Stimulated activated CD8-positive, alpha-beta memory T cell treated with anti-CD3 and anti-CD28 coated beads, Interleukin-7, amount 100 ng/mL, for 48 hours (primary cell): Measurements from ENCODE around the gene ZFYVE16.
"Not testable (repeated sequence)": the region's sequence is repeated elsewhere in the genome, so short reads cannot be mapped to it uniquely, and the experiment has no call there.

Experiments
- DNase-seq, 2 donors: peaks; one replicate each; pipeline ENCODE4 v3.0.0-alpha.2; 2020; ENCODE audit warnings: low read depth in 1 of 2; ENCODE audit errors: extremely low read depth in 1 of 2

Gene ZFYVE16

GRCh38 chr5:80407735-80408483 lies at the start of gene ZFYVE16:
ZFYVE16 (plus strand) TSS chr5:80408064; CDS start chr5:80434148, 26,084 bp downstream.
- peak; percentile 92 to 95 for DNase-seq

GRCh38 chr5:80360914-80361444 lies 46.9 kb upstream of the ZFYVE16 start:
- no peak for DNase-seq

- DNase-seq, result no peak
These were observed 43.0 kb upstream of the ZFYVE16 start for GRCh38 chr5:80364892-80365291.

GRCh38 chr5:80368661-80369480 lies 39.0 kb upstream of the ZFYVE16 start:
- DNase-seq, result no peak

GRCh38 chr5:80369521-80369920 lies 38.3 kb upstream of the ZFYVE16 start:
- no peak for DNase-seq

GRCh38 chr5:80370390-80370789 lies 37.5 kb upstream of the ZFYVE16 start:
- no peak for DNase-seq

- DNase-seq, result no peak
These were observed 35.1 kb upstream of the ZFYVE16 start for GRCh38 chr5:80372780-80373179.

GRCh38 chr5:80374188-80374587 lies 33.7 kb upstream of the ZFYVE16 start:
- DNase-seq, result no peak

- DNase-seq, result no peak
These were observed 31.3 kb upstream of the ZFYVE16 start for GRCh38 chr5:80376557-80376956.

GRCh38 chr5:80382488-80382887 lies 25.4 kb upstream of the ZFYVE16 start:
- DNase-seq, result no peak

GRCh38 chr5:80387063-80387768 lies 20.6 kb upstream of the ZFYVE16 start:
- DNase-seq, result no peak

- DNase-seq, result no peak
These were observed 18.3 kb upstream of the ZFYVE16 start for GRCh38 chr5:80389580-80389979.

GRCh38 chr5:80390413-80390812 lies 17.5 kb upstream of the ZFYVE16 start:
- not testable (repeated sequence) for DNase-seq

GRCh38 chr5:80391267-80391666 lies 16.6 kb upstream of the ZFYVE16 start:
- not testable (repeated sequence) for DNase-seq

- DNase-seq, result no peak
These were observed 8.2 kb upstream of the ZFYVE16 start for GRCh38 chr5:80399526-80400239.

- not testable (repeated sequence) for DNase-seq
These were observed 7.5 kb upstream of the ZFYVE16 start for GRCh38 chr5:80400368-80400767.

GRCh38 chr5:80403782-80404181 lies 4.1 kb upstream of the ZFYVE16 start:
- no peak for DNase-seq

GRCh38 chr5:80406980-80407734 lies 707 bp upstream of the ZFYVE16 start:
- no peak for DNase-seq

GRCh38 chr5:80408484-80409366 lies 861 bp downstream of the ZFYVE16 start:
- DNase-seq, result peak; percentile 15 to 17
